ENCODE measurements around the gene SH3BP4.
A peak's percentile ranks its signal among the peaks of the same experiment; 100 is the strongest.

SH3BP4 gene

GRCh38 chr2:234951664-234952269 is at the start of gene SH3BP4:
Gene SH3BP4 (plus strand): TSS chr2:234952017. CDS start chr2:235035003, 82,986 bp downstream.
- Mint-ChIP-seq H3K27me3 (peaks cover 66% of the 10 kb centered on the region), H3K4me1 (peaks cover 11% of the 10 kb centered on the region), H3K9me3 (no peaks in the 10 kb centered on the region), H3K36me3 (ENCODE audit: low read depth) (no peaks in the 10 kb centered on the region), H3K4me3 (peak within 1 kb of the TSS; percentile 74), H3K27ac (no peak within 1 kb of the TSS)
- DNase-seq (peak; percentile 54), ATAC-seq (peak; percentile 64)

GRCh38 chr2:234904785-234905184 is 47.0 kb upstream of the SH3BP4 start:
- no peak overlapping the region for H3K27ac Mint-ChIP-seq

GRCh38 chr2:234905547-234906265 is 46.1 kb upstream of the SH3BP4 start:
- H3K27me3 Mint-ChIP-seq, result no peaks in the 10 kb centered on the region
- H3K9me3 Mint-ChIP-seq, result no peaks in the 10 kb centered on the region
- no peak overlapping the region for H3K4me3 Mint-ChIP-seq
- no peaks in the 10 kb centered on the region for H3K36me3 Mint-ChIP-seq (ENCODE audit: low read depth)
- no peaks in the 10 kb centered on the region for H3K4me1 Mint-ChIP-seq
- H3K27ac Mint-ChIP-seq, result no peak overlapping the region
- DNase-seq (no peak), ATAC-seq (no peak)

More at GRCh38 chr2:234904785-234905184, 47.0 kb upstream of the SH3BP4 start:
- no peak for DNase-seq
- H3K27me3 Mint-ChIP-seq, result no peaks in the 10 kb centered on the region
- H3K36me3 Mint-ChIP-seq (ENCODE audit: low read depth), result no peaks in the 10 kb centered on the region
- ATAC-seq, result no peak
- H3K9me3 Mint-ChIP-seq, result no peaks in the 10 kb centered on the region
- no peaks in the 10 kb centered on the region for H3K4me1 Mint-ChIP-seq
- H3K4me3 Mint-ChIP-seq, result no peak overlapping the region

- Mint-ChIP-seq H3K4me3 (no peak overlapping the region), H3K9me3 (no peaks in the 10 kb centered on the region), H3K27me3 (no peaks in the 10 kb centered on the region), H3K27ac (no peak overlapping the region), H3K4me1 (no peaks in the 10 kb centered on the region), H3K36me3 (ENCODE audit: low read depth) (no peaks in the 10 kb centered on the region)
- DNase-seq, result no peak
- peak; percentile 33 for ATAC-seq
These were observed 41.6 kb upstream of the SH3BP4 start for GRCh38 chr2:234910186-234910679.

- Mint-ChIP-seq H3K4me3 (no peak overlapping the region), H3K9me3 (no peaks in the 10 kb centered on the region), H3K27me3 (no peaks in the 10 kb centered on the region), H3K4me1 (no peaks in the 10 kb centered on the region), H3K36me3 (ENCODE audit: low read depth) (no peaks in the 10 kb centered on the region), H3K27ac (no peak overlapping the region)
- ATAC-seq, result no peak
- DNase-seq, result no peak
These were observed 40.5 kb upstream of the SH3BP4 start for GRCh38 chr2:234911271-234911670.

GRCh38 chr2:234912437-234912836 is 39.4 kb upstream of the SH3BP4 start:
- Mint-ChIP-seq H3K4me3 (no peak overlapping the region), H3K9me3 (no peaks in the 10 kb centered on the region), H3K4me1 (no peaks in the 10 kb centered on the region), H3K36me3 (ENCODE audit: low read depth) (no peaks in the 10 kb centered on the region), H3K27ac (no peak overlapping the region), H3K27me3 (no peaks in the 10 kb centered on the region)
- DNase-seq, result no peak
- ATAC-seq, result no peak

- ATAC-seq, result no peak
- H3K36me3 Mint-ChIP-seq (ENCODE audit: low read depth), result no peaks in the 10 kb centered on the region
These were observed 38.6 kb upstream of the SH3BP4 start for GRCh38 chr2:234913208-234913626.

GRCh38 chr2:234914371-234915154 is 37.3 kb upstream of the SH3BP4 start:
- no peak for ATAC-seq
- H3K9me3 Mint-ChIP-seq, result no peaks in the 10 kb centered on the region
- H3K4me3 Mint-ChIP-seq, result no peak overlapping the region
- H3K36me3 Mint-ChIP-seq (ENCODE audit: low read depth), result no peaks in the 10 kb centered on the region
- no peaks in the 10 kb centered on the region for H3K4me1 Mint-ChIP-seq
- no peak overlapping the region for H3K27ac Mint-ChIP-seq
- H3K27me3 Mint-ChIP-seq, result peaks cover 4% of the 10 kb centered on the region
- no peak for DNase-seq

More at GRCh38 chr2:234913208-234913626, 38.6 kb upstream of the SH3BP4 start:
- Mint-ChIP-seq H3K9me3 (no peaks in the 10 kb centered on the region), H3K4me3 (no peak overlapping the region), H3K27me3 (no peaks in the 10 kb centered on the region), H3K27ac (no peak overlapping the region), H3K4me1 (no peaks in the 10 kb centered on the region)
- no peak for DNase-seq

- Mint-ChIP-seq H3K9me3 (no peaks in the 10 kb centered on the region), H3K4me1 (no peaks in the 10 kb centered on the region), H3K27ac (no peak overlapping the region), H3K27me3 (peaks cover 4% of the 10 kb centered on the region), H3K36me3 (ENCODE audit: low read depth) (no peaks in the 10 kb centered on the region), H3K4me3 (no peak overlapping the region)
- ATAC-seq, result no peak
- DNase-seq, result no peak
These were observed 35.1 kb upstream of the SH3BP4 start for GRCh38 chr2:234916674-234917073.

GRCh38 chr2:234917211-234917975 is 34.4 kb upstream of the SH3BP4 start:
- no peak for DNase-seq
- no peak for ATAC-seq
- Mint-ChIP-seq H3K27me3 (peaks cover 4% of the 10 kb centered on the region), H3K36me3 (ENCODE audit: low read depth) (no peaks in the 10 kb centered on the region), H3K4me1 (no peaks in the 10 kb centered on the region), H3K4me3 (no peak overlapping the region), H3K9me3 (no peaks in the 10 kb centered on the region), H3K27ac (no peak overlapping the region)

GRCh38 chr2:234919711-234920110 is 32.1 kb upstream of the SH3BP4 start:
- no peaks in the 10 kb centered on the region for H3K4me1 Mint-ChIP-seq
- H3K27me3 Mint-ChIP-seq, result peaks cover 4% of the 10 kb centered on the region
- ATAC-seq, result no peak
- DNase-seq, result no peak
- no peaks in the 10 kb centered on the region for H3K36me3 Mint-ChIP-seq (ENCODE audit: low read depth)
- H3K9me3 Mint-ChIP-seq, result no peaks in the 10 kb centered on the region
- H3K4me3 Mint-ChIP-seq, result no peak overlapping the region
- H3K27ac Mint-ChIP-seq, result no peak overlapping the region

GRCh38 chr2:234920836-234921235 is 31.0 kb upstream of the SH3BP4 start:
- Mint-ChIP-seq H3K4me3 (no peak overlapping the region), H3K27me3 (peaks cover 6% of the 10 kb centered on the region), H3K36me3 (ENCODE audit: low read depth) (no peaks in the 10 kb centered on the region), H3K4me1 (no peaks in the 10 kb centered on the region), H3K9me3 (no peaks in the 10 kb centered on the region), H3K27ac (no peak overlapping the region)
- ATAC-seq (no peak), DNase-seq (no peak)

- Mint-ChIP-seq H3K9me3 (no peaks in the 10 kb centered on the region), H3K27ac (no peak overlapping the region), H3K36me3 (ENCODE audit: low read depth) (no peaks in the 10 kb centered on the region), H3K4me3 (no peak overlapping the region), H3K4me1 (no peaks in the 10 kb centered on the region), H3K27me3 (peaks cover 6% of the 10 kb centered on the region)
- no peak for ATAC-seq
- no peak for DNase-seq
These were observed 22.8 kb upstream of the SH3BP4 start for GRCh38 chr2:234929002-234929401.

- no peaks in the 10 kb centered on the region for H3K4me1 Mint-ChIP-seq
- peaks cover 7% of the 10 kb centered on the region for H3K27me3 Mint-ChIP-seq
- no peak overlapping the region for H3K4me3 Mint-ChIP-seq
- DNase-seq (no peak), ATAC-seq (no peak)
- no peaks in the 10 kb centered on the region for H3K9me3 Mint-ChIP-seq
- H3K36me3 Mint-ChIP-seq (ENCODE audit: low read depth), result no peaks in the 10 kb centered on the region
- no peak overlapping the region for H3K27ac Mint-ChIP-seq
These were observed 21.4 kb upstream of the SH3BP4 start for GRCh38 chr2:234930397-234930796.

Measured in activated naive CD8-positive, alpha-beta T cell treated with anti-CD3 and anti-CD28 coated beads, Interleukin-2, amount 50 U/mL, for 24 hours (primary cell).